NCI-H1105 (cell line): Measurements from ENCODE around the gene PXDC1.
"Not testable (repeated sequence)": the region's sequence is repeated elsewhere in the genome, so short reads cannot be mapped to it uniquely, and the experiment has no call there.

Experiments used
- DNase-seq: peaks from one replicate; lab custom pipeline; 2025; lab: John Stamatoyannopoulos, UW

PXDC1 gene

GRCh38 chr6:3762359-3762758, 10.8 kb upstream of the PXDC1 start:
- DNase-seq: no peak

GRCh38 chr6:3761989-3762270, 10.4 kb upstream of the PXDC1 start:
- no peak for DNase-seq

- no peak for DNase-seq
These were observed 8.2 kb upstream of the PXDC1 start for GRCh38 chr6:3759646-3760232.

GRCh38 chr6:3758842-3759144, 7.3 kb upstream of the PXDC1 start:
- DNase-seq: no peak

GRCh38 chr6:3757998-3758841, 6.7 kb upstream of the PXDC1 start:
- DNase-seq: not testable (repeated sequence)

- no peak for DNase-seq
These were observed 5.7 kb upstream of the PXDC1 start for GRCh38 chr6:3757241-3757641.

- no peak for DNase-seq
These were observed 5.0 kb upstream of the PXDC1 start for GRCh38 chr6:3756546-3756945.

GRCh38 chr6:3755637-3756545, 4.4 kb upstream of the PXDC1 start:
- peak; percentile 55 for DNase-seq

GRCh38 chr6:3754776-3755175, 3.3 kb upstream of the PXDC1 start:
- DNase-seq: no peak

GRCh38 chr6:3754032-3754725, 2.7 kb upstream of the PXDC1 start:
- not testable (repeated sequence) for DNase-seq

GRCh38 chr6:3753228-3753835, 1.8 kb upstream of the PXDC1 start:
- no peak for DNase-seq

- DNase-seq: no peak
These were observed 1.2 kb upstream of the PXDC1 start for GRCh38 chr6:3752531-3753227.

- peak; percentile 33 for DNase-seq
These were observed 417 bp upstream of the PXDC1 start for GRCh38 chr6:3751730-3752530.

GRCh38 chr6:3750317-3751076, 1.0 kb downstream of the PXDC1 start:
- DNase-seq: peak; percentile 48

GRCh38 chr6:3749977-3750316, 1.6 kb downstream of the PXDC1 start:
- no peak for DNase-seq

- no peak for DNase-seq
These were observed 2.3 kb downstream of the PXDC1 start for GRCh38 chr6:3749067-3749841.

GRCh38 chr6:3748208-3749066, 3.1 kb downstream of the PXDC1 start:
- DNase-seq: no peak

GRCh38 chr6:3747100-3747737, 4.3 kb downstream of the PXDC1 start:
- DNase-seq: no peak
